GM18909 (cell line): Measurements from ENCODE around the gene COX5B.
"Not testable (repeated sequence)": the region's sequence is repeated elsewhere in the genome, so short reads cannot be mapped to it uniquely, and the experiment has no call there.

ENCODE experiments used
- ATAC-seq: cut with Tn5 transposase; IDR thresholded peaks from one replicate; pipeline ENCODE4 v1.9.1; 2021; ENCODE audit warnings: mild to moderate bottlenecking; ENCODE audit not compliant: unreplicated experiment, poor library complexity

Gene COX5B

GRCh38 chr2:97645695-97646629 lies at the start of gene COX5B:
COX5B (plus strand) TSS chr2:97646062; CDS start chr2:97646087, 25 bp downstream.
- peak; percentile 96 for ATAC-seq

- not testable (repeated sequence) for ATAC-seq
These were observed 49.7 kb upstream of the COX5B start for GRCh38 chr2:97596180-97596579.

DNA sequence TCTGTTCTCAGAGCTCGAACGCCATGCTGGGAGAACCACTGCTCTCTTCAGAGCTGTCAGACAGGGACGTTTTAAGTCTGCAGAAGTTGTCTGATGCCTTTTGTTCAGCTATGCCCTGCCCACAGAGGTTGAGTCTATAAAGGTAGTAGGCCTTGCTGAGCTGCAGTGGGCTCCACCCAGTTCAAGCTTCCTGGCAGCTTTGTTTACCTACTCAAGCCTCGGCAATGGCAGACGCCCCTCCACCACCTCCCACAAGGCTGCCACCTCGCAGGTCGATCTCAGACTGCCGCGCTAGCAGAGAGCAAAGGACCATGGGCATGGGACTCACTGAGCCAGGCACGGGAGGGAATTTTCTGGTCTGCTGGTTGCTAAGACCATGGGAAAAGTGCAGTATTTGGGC lies 44.3 kb upstream of the COX5B start:
- not testable (repeated sequence) for ATAC-seq

GRCh38 chr2:97605109-97605508 lies 40.8 kb upstream of the COX5B start:
- not testable (repeated sequence) for ATAC-seq

DNA sequence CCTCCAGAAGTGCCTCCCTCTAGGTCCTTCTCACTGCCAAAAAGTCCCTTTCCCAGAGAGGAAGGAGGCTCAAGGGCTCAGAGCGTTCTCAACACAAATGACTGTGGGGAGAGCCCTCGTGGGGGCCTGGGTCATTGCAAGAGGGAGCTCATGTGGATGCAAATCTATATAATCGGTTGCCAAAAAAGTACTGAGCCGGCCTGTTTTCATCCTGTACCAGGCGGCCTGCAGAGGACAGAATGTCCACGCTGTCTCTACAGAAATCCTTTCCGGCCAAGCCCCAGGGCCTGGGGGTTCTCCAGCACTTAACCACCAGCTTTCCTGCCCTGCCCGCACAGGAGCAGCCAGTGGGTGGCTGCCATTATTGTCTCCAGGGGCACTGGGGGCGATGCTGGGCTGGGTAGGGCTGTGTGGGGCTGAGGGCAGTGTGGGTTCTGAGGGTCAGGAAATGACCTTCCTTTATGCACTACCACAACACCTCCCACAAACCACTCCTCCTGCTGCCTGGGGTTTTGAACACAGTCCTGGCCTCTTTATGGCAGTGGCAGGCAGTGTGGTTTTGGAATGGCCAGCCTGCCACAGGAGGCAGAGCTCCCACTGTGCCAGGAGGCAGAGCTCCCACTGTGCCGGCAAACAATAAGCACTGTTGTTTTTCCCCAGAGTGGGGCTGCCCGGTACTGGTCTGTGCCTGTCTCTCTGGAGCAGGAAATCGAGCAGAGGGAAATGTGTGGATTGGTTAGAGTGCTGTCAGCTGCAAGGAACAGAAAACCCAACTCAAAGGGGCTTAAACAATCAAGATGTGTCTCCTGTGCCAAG lies 40.1 kb upstream of the COX5B start:
- not testable (repeated sequence) for ATAC-seq

DNA sequence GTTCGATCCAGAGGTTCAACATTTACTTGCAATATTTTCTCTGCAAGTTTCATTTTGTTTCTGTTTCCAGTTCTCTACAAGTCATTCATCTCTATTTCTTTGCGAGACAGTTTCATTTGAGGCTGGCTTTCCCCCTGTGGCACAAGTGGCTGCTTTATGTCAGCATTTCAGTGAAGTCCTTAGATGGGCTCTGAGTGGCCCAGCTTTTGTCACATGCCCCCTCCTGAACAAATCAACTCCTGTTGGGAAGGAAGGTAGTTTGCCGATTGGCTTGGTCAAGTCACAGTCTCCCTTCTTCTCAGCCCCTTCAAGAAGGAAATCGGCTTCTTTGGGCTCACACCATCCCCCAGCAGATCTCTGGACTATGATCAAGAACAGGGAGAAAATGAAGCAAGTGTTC lies 37.1 kb upstream of the COX5B start:
- ATAC-seq: not testable (repeated sequence)

- ATAC-seq: not testable (repeated sequence)
These were observed 34.0 kb upstream of the COX5B start for GRCh38 chr2:97611895-97612294.

DNA sequence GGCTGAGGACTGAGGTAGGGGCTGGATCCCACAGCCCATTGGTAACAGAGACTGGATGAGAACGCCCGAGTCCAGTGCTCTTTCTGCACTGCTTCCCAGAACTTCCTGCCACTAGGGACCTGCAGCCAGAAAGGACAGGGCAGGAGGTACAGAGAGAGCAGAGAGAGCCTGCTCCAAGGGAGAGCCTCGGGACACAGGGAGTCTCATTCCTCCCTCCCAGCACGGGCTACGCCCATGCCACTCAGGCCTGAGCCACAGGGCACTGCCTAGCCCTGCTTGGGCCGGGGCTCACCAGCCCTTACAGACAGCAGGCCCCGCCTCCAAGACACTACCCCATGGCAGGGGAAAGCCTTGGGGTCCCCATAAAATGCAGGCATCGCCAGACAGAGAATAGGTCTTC lies 30.1 kb upstream of the COX5B start:
- ATAC-seq: not testable (repeated sequence)

GRCh38 chr2:97617911-97618310 lies 28.0 kb upstream of the COX5B start:
- ATAC-seq: no peak

DNA sequence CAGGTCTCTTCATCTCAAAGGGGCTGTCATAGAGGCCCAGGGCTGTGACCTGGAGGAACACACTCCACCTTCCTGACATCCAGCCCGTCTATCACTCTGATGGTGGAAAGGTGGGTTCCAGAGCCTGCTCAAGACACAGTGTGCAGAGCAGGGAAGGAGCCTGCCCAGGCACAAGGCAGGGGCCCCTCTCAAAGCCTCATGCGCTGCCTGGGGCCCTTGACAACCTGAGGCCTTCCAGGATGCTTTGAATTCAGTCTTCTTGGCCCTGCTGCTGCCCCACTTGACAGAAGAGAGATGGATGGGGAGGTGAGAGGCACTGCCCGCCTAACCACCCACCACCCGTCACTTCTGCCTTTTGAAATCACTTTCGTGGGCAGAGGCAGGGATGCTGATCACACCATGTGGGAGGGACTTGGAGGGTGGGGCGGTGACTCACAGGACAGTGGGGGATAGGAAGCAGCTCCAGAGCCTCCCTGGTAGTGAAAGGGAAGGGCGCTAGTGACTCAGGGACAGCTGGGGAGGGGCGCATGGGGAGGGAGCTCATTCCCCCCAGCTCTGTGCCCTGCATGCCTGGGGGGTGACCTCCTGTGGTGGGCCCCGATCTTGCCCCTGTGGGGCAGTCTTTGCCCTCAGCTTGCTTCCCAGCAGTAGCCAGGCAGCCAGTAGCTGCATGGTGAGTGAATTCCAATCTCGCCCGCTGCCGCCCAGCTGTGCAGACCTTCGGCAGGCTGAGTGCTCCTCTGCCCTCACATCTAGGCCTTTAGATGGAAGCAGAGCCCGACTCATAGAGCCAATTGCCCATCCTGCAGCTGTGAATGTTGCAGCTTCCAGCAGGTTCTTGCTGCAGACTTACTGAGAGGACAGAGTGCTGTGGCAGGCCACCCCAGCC lies 26.7 kb upstream of the COX5B start:
- not testable (repeated sequence) for ATAC-seq

- ATAC-seq: not testable (repeated sequence)
These were observed 25.4 kb upstream of the COX5B start for GRCh38 chr2:97620492-97620891.

DNA sequence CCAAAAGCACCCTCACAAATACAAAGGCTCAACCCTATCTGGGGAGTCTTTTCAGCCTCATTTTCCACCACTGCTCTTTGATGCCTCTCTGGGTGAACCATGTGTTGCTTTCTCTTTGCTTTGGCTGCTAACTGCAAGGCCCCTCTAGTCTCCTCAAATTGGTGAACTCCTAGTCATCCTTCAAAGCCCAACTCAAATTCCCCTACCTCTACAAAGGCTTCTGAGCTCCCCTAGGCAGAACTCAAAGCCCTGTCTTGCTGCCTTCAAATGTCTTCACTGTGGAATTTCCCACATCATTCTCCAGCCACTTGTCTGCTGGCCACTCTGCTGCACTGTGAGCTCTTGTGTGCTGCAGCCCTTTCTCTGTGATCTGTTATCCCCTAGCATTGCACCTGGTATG lies 22.9 kb upstream of the COX5B start:
- not testable (repeated sequence) for ATAC-seq

DNA sequence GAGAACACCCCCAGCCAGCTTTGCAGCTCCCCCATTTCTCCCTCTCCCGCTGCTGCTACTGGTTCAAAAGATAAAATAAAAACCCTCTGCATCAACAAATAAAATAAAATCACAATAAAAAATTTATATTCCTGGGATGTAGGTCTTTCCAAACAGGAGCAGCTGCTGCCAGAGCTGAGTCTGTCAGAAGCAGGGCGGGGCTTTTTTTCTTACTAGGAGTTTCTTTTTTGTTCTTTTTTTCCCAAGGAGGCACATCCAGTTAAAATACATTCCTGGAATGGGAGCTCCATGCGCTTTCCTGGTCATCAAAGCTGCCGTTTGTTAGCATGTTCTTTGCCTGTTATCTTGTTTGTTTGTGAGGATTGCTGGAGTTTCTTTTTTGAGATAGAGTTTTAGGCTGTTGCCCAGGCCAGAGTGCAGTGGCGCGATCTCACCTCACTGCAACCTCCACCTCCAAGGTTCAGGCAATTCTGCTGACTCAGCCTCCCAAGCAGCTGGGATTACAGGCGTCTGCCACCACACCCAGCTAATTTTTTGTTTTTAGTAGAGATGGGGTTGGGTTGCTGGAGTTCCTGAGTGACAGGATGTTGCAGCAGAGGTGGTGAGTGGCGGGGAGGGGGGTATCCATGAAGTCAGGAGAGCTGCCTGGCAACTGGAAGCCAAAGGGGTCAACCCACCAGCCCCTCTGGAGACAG lies 20.4 kb upstream of the COX5B start:
- ATAC-seq: not testable (repeated sequence)

- ATAC-seq: not testable (repeated sequence)
These were observed 19.8 kb upstream of the COX5B start for GRCh38 chr2:97626049-97626430.

GRCh38 chr2:97644023-97644717 lies 1.7 kb upstream of the COX5B start:
- ATAC-seq: no peak

DNA sequence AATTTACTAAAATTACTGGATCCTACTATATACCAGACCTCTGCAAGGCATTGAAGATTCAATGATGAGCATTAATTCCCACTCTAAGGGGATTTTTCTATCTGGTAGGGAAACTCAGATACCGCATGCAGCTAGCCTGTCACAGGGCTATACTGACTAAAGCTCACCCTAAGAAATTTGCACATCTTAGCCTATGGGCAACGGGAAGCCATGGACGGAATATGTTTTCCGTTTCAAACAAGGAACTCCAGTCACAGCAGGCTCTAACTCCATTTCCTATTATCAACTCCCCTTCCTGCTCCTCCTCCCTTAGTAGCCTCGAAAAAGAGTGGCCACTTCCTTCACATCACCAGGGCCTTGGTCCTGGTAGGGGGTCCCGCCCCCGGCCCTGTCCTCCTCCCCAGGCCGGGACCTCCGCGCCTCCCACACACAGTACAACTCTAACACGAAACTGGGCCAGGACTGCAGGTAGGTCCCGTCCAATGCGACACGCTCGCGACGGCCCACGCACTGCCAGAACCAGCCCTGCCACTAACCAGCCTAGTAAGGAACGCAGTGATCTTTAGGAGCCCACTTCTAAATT lies 659 bp upstream of the COX5B start:
- ATAC-seq: peak; percentile 27

DNA sequence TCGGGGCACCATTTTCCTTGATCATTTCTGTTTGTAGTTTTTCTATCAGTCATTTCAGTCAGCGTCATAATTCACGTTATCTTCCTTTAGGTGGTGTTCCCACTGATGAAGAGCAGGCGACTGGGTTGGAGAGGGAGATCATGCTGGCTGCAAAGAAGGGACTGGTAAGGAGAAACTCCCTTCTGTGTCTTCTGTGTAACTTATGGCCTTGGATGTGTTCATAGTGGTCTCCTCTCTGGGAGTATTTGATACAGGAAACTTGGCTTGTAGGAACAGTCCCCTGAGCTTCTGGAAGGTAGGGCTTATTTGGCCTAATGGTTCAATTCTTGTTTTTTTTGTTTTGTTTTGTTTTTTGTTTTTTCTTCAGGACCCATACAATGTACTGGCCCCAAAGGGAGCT lies 1.1 kb downstream of the COX5B start:
- no peak for ATAC-seq

DNA sequence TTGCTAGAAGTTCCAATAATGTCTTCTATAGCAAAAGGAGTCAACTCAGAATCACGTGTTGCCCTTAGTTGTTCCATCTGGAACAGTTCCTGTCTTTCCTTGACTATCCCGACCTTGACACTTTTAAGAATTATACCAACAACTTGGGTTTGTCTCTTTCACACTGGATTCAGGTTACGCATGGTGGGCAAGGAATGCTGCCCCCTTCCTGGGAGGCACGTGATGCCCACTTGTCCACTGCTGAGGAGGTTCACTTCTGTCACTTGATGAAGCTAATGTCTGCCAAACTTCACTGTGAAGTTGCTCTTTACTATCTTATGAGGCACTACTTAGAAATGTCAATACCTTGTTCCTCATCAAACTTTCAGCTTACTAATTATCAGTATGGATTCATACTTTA lies 5.3 kb downstream of the COX5B start:
- no peak for ATAC-seq

GRCh38 chr2:97653473-97653872 lies 7.6 kb downstream of the COX5B start:
- no peak for ATAC-seq
